CD4-positive, alpha-beta T cell treated with Interleukin-1 beta for 1 hour (primary cell): Measurements from ENCODE around the gene MRNIP.

Experiments
- DNase-seq, 2 donors: peaks; one replicate each; pipeline ENCODE4 v3.0.0-alpha.2; 2020 to 2022

MRNIP gene

DNA sequence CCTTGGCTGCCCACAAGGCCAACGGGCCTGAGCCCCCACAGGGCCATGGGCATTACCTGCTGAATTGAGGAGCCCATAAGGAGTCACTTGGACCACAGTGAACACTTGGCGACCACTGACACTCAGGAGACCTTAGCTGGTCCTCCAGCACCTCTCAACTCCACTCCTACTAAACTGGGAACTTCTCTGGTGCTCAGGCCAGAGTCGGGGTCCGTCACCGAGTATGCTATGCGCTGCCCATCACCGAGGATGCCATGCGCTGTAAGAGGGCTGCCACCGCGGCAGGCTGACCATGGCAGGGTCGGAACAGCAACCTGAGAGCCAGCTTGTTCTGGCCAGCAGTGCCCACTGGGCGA is 38.5 kb downstream of the MRNIP start:
- DNase-seq = no peak

DNA sequence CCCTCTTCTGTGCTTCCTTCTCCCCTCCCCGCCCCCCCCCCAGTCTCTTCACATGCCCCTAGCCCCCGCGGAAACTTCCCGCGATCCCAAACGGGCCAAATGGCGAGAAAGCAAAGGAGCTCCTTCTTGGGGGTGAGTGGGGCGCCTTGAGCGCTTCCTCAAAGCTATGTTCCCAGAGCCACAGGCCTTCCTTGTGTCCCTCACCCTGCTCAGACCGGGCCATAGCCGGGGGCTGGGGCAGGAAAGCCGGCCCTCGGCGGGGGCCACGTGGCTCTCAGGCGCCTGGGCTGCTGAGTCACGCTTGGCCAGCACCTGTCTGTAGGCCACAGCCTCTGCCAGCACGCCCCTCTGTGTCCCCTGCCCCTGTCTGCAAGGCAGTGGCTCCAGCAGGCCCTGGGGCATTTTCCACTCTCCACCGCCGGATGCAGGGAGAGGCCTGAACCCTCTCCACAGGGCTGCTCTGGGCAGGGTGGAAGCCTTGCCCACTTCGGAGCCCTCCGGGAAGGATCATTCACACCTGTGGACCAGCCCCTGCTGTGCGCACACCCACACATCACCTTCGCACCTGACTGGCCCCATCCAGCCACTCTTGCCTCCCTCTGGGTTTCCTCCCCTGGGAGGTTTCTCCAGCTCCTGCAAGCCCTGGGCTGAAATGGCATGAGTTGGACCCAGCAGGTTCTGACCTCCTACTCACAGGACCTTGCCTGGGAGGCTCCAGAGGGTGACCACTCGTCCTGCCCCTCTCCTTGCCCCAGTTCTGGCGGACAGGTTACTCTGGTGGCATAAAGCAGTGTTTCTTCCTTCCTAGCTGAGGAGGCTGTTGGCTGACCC is 39.1 kb downstream of the MRNIP start:
- DNase-seq = peak in 1 of 2 donors; percentile 60

- peak; percentile 92 to 95 for DNase-seq
Measured at GRCh38 chr5:179818746-179819295, 39.8 kb downstream of the MRNIP start.

- DNase-seq = no peak
Measured at GRCh38 chr5:179817890-179818745, 40.5 kb downstream of the MRNIP start.

GRCh38 chr5:179817470-179817840 is 41.2 kb downstream of the MRNIP start:
- DNase-seq = no peak

DNA sequence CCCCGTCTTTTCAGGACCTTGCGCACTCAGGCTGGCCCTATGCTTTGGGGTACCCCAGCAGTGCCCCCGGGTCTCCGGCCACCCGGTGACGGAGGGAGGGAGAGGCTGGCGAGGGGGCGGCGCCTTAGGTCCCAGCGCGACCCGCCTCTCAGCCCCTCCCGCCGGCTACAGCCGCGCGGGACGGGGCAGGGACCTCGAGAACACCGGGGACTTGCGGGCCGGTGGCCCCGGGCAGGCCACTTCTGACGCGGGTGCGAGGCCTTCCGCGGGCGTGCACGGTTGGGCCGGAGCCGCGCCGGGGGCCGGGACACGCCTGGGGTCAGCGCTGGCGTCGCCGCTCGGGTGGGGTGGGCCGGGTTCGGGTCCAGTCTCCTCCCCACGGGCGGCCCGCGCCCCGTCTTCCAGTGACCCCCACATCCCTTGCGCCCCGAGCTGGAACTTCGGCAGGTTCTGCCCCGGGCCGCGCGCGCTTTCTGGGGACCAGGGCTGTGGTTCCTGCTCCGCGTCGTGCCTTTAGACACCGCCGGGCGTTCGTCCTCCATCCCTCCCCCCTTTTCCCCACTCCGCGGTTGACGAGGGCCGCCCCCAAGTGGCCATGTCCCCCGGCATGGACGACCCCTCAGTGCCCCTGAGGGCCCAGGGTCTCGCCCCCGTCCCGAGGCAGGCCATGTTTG is 41.7 kb downstream of the MRNIP start:
- no peak for DNase-seq

DNA sequence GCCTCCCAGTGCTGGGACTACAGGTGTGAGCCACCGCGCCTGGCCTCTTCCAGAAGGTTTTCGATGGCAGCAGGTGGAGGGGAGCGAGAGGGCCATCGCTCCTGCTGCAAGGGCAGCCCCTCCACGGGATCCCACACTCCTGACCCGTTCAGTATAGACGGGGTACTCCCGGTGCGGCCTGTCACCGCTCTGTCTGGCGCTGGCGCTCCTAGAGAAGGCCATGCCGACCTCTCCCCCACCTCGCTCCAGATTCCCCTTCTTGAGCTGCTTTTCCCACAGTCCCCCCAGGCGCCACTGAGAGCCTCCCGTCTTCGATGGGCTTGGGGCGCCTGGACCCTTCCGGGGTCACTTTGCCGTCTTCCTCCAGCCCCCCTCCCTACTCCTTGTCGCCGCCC is 42.2 kb downstream of the MRNIP start:
- no peak for DNase-seq

- DNase-seq = no peak
Measured at GRCh38 chr5:179815491-179816249, 42.9 kb downstream of the MRNIP start.

DNA sequence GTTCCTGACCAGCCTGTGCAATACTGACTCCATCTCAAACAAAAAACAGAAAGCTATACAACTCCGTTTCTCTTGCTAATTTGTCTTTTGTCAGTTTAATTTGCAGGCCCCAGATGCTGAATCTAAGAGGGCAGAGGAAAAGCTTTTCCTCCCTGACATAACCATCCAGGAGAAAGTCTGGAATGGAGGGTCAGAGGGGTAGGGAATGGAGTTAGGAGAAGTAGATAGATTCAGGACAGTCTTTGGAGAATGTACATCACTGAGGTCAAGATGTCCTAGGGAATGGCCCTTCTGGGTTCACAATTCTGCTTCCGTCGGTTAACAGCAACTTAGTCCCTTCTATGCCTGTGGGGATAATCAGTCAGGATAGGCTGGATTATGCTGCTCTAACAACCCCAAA is 44.5 kb downstream of the MRNIP start:
- DNase-seq = no peak

DNA sequence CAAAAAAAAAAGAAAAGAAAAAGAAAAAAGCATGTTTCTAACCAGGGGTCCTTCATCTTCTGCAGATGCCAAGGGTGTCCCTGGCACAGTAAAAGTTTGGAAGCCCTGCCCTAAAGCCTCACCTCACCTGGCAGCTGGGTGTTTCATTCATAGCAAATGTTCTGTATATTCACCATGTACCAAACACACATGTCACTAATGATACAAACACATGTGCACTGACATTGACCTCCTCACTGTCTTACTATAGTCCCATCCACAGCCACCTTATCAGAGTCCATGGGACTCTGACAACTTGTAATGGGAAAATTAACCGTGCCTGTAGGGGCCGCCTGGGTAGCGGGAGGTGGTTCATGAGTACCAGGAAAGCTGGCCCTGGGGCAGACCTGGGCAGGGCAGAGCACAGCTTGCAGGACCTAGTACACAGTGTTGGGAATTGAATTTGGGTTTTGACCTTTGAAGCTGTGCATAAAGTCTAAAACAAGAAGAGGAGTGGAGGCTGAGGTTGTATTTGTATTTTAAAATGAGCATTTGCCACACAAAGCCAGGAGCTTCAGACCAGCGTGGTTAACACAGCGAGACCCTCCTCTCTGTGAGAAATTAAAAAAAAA is 45.5 kb downstream of the MRNIP start:
- no peak for DNase-seq

DNA sequence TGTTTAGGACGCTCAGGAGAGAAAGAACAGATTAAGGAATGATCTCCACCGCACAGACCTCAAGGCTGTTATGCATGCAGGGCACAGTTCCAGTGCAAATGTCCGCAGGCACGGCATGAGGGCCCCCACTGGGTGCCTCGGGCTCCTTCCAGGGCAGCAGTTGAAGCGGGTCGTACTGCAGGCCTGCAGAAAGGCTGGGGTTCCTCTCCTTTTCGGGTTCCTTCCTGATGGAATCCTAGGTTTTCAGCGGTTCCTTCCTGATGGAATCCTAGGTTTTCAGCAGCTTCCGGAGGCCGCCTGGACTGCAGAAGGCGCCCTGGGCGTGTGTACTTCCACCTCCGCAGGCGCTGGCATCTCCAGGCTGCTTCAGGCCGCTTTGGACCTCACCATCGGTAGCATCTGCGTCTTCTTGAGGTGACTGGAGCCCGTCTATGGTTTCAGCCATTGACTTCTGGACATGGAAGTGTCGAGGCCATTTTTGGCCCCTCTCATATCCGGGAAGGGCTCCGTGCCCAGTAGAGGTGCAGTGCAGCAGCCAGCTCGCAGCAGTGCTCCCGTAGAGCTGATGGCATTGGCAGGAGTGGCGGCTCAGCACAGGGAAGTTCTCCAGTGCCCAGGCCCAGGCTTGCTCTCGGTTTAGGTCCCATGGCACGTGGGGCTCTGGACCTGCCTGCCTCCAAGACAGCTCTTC is 46.3 kb downstream of the MRNIP start:
- DNase-seq = no peak

GRCh38 chr5:179806250-179807048 is 52.2 kb downstream of the MRNIP start, which contains the start of gene MGAT4B:
TSS of gene MGAT4B (minus strand) at chr5:179806866. CDS start at chr5:179806583, 283 bp downstream.
- peak; percentile 72 to 73 for DNase-seq

- peak; percentile 49 to 50 for DNase-seq
Measured at GRCh38 chr5:179805529-179806249, 52.9 kb downstream of the MRNIP start.

GRCh38 chr5:179805070-179805528 is 53.5 kb downstream of the MRNIP start:
- DNase-seq = no peak

- DNase-seq = no peak
Measured at GRCh38 chr5:179804555-179804947, 54.1 kb downstream of the MRNIP start.

GRCh38 chr5:179803651-179804554 is 54.7 kb downstream of the MRNIP start:
- DNase-seq = peak in 1 of 2 donors; percentile 42

DNA sequence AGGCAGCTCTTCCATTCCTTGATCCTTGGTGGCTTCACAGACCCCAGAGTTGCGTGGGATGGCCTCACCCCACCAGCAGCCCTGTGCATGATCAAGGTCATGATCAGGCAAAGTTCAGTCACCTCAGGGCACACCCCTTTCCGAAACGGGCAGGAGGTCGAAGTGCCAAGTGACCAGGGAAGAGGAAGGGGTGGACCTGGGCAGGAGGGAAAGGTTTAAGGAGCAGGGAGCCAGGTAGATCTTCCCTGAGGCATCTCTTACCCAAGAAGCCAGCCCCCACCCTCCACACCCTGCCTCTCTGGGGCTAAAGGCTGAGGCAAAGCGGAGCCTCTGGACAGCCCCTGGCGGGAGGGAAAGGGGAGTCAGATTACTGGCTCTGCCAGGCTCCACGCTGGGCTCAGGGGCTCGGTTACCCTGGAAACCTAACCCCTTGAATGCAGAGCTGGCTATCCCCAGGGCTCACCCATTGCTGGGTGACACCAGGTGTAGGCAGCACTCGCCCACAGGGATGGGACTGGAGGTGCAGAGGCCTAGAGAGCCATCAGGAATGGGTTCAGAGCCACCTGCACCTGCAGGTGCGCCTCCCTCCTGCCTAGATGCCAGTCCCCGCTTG is 55.6 kb downstream of the MRNIP start:
- DNase-seq = no peak
